ENCODE results near the gene FOXO3.

DNA sequence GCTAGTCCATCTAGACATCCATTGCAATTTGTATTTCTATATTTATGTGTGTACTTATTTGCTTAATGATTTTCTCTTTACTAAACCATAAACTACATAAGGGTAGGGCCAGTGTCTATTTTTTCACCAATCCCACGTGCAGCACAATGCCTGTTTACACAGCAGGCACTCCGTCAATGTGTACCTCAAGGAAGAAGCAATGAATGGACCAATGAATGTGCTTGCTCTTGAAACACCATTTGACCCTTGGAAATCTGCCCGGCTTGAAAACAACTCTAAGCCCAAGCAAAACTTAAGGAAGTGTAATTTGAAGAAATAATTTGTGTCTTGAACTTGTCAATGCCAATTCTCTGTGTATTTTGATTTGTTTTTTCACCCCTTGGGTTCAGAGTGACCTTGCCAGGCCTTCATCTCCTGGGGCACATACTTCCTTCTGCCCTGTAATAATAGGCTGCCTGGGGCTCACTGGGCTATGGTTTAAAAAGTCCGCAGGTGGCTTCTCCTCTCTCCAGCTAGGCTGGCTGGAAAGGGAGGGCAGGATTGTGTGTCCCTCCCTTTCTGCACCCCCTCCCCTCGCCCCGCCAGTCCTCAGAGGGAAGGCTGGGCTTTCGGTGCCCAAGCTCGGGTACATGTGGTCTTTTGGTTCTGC, 146.7 kb downstream of the FOXO3 start:
- TF ChIP-seq, protein P1, sequence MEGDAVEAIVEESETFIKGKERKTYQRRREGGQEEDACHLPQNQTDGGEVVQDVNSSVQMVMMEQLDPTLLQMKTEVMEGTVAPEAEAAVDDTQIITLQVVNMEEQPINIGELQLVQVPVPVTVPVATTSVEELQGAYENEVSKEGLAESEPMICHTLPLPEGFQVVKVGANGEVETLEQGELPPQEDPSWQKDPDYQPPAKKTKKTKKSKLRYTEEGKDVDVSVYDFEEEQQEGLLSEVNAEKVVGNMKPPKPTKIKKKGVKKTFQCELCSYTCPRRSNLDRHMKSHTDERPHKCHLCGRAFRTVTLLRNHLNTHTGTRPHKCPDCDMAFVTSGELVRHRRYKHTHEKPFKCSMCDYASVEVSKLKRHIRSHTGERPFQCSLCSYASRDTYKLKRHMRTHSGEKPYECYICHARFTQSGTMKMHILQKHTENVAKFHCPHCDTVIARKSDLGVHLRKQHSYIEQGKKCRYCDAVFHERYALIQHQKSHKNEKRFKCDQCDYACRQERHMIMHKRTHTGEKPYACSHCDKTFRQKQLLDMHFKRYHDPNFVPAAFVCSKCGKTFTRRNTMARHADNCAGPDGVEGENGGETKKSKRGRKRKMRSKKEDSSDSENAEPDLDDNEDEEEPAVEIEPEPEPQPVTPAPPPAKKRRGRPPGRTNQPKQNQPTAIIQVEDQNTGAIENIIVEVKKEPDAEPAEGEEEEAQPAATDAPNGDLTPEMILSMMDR (IDR thresholded peaks at IDR 0.05): no peak
- TF ChIP-seq EZH2phosphoT487 (IDR thresholded peaks at IDR 0.05): no peak
- no peak for TF ChIP-seq EZH2 (IDR thresholded peaks at IDR 0.05)

Measured in neural progenitor cell (in vitro differentiated cells).